COLO829 (cell line): ENCODE measurements around the gene OSGEP.

ENCODE experiments used
- DNase-seq: peaks from one replicate; pipeline ENCODE4 v3.0.0; 2012; ENCODE audit warnings: low spot score

OSGEP gene

GRCh38 chr14:20454516-20455354 is at the start of gene OSGEP, which contains the start of gene APEX1:
TSS of gene OSGEP (minus strand) at chr14:20454812. CDS start at chr14:20454683, 129 bp downstream.
TSS of gene APEX1 (plus strand) at chr14:20455226. CDS start at chr14:20455646, 420 bp downstream.
- peak; percentile 98 for DNase-seq

GRCh38 chr14:20503898-20504297 is 49.3 kb upstream of the OSGEP start:
- DNase-seq: no peak

GRCh38 chr14:20501346-20501745 is 46.7 kb upstream of the OSGEP start:
- no peak for DNase-seq

- no peak for DNase-seq
These were observed 45.3 kb upstream of the OSGEP start for GRCh38 chr14:20499881-20500280.

- no peak for DNase-seq
These were observed 44.5 kb upstream of the OSGEP start for GRCh38 chr14:20499108-20499507.

GRCh38 chr14:20498622-20499021 is 44.0 kb upstream of the OSGEP start:
- DNase-seq: no peak

- no peak for DNase-seq
These were observed 40.5 kb upstream of the OSGEP start for GRCh38 chr14:20494935-20495766.

- no peak for DNase-seq
These were observed 39.0 kb upstream of the OSGEP start for GRCh38 chr14:20493634-20494033.

- DNase-seq: no peak
These were observed 37.9 kb upstream of the OSGEP start for GRCh38 chr14:20492486-20492885.

- DNase-seq: no peak
These were observed 36.0 kb upstream of the OSGEP start for GRCh38 chr14:20490563-20490962.

- DNase-seq: peak; percentile 51
These were observed 34.7 kb upstream of the OSGEP start for GRCh38 chr14:20489093-20489994.

- no peak for DNase-seq
These were observed 32.7 kb upstream of the OSGEP start for GRCh38 chr14:20487396-20487725.

GRCh38 chr14:20486684-20487395 is 32.2 kb upstream of the OSGEP start:
- no peak for DNase-seq

GRCh38 chr14:20485900-20486299 is 31.3 kb upstream of the OSGEP start:
- DNase-seq: no peak

- DNase-seq: no peak
These were observed 27.8 kb upstream of the OSGEP start for GRCh38 chr14:20482382-20482781.

GRCh38 chr14:20478894-20479293 is 24.3 kb upstream of the OSGEP start:
- no peak for DNase-seq

- DNase-seq: peak; percentile 35
These were observed 22.7 kb upstream of the OSGEP start for GRCh38 chr14:20477211-20477876.

GRCh38 chr14:20476776-20477175 is 22.2 kb upstream of the OSGEP start:
- DNase-seq: no peak

GRCh38 chr14:20472536-20473169 is 18.0 kb upstream of the OSGEP start:
- no peak for DNase-seq

- DNase-seq: no peak
These were observed 15.9 kb upstream of the OSGEP start for GRCh38 chr14:20470603-20470901.
